Right lobe of liver (tissue), 4 donors: ENCODE data around the gene MAP3K20.

ENCODE experiments used
- CTCF ChIP-seq, 4 donors: fragments of 200-600 bp in 3 of 4; fragments of 450-650 bp in 1 of 4; IDR thresholded peaks; one replicate each; pipeline versions ENCODE4 v1.5.1 to v1.8.0; 2016 to 2022; ENCODE audit warnings: antibody characterized with exemption in 4 of 4, mild to moderate bottlenecking in 2 of 4
- POLR2A ChIP-seq: fragments of 450-650 bp; IDR thresholded peaks from one replicate; pipeline ENCODE4 v1.6.1; 2017; ENCODE audit warnings: antibody characterized with exemption, mild to moderate bottlenecking
- donor health status: DM: no; HTN: no; CAD: no.
- donor health status: DM: no; HTN: no; CAD: no.
- donor health status: DM: no; HTN: yes; CAD: no.

DNA sequence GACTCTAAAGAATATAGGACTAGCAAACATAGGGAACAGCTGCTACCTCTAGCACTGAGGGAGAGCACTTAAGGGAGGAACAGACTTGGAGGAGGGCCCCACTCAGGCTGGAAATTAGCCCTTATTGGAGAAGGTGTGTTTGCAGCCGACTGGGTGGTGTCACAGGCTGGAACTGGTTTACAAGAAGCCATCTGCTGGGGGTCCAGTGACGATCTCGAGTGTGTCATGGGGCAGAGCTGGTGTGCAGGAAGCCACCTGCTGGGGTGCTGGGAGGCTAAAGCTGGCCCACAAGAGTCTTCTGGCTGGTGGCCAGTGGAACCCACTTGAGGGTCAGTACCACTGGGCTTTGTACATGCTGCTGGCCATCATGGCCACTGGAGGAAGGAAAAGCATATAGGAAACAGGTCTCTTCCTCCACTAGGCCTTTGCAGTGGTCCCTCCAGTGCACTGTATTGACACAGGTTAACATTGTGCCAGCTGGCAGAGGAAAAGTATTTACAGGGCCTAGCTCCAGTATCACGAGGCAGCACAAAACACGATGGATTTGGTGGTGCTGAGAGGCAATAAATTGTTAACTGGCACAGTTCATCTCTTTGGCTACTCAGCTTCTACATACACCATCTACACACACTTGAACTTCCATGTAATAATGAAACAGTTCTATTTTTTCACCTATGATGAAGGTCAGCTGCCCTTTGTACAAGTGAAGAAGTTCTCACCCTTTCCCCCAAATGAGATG, 43.6 kb downstream of the MAP3K20 start:
- TF ChIP-seq CTCF (IDR thresholded peaks at IDR 0.05) (no peak), POLR2A (no peak)
